Fibroblast of the conjunctiva (primary cell): Measurements from ENCODE around the gene C11orf68.

ENCODE experiments used
- DNase-seq: peaks from one replicate; pipeline ENCODE4 v3.0.0-alpha.2; 2010; ENCODE audit warnings: low read depth

C11orf68 gene

GRCh38 chr11:65944191-65944590, 25.3 kb upstream of the C11orf68 start:
- no peak for DNase-seq

GRCh38 chr11:65942531-65942930, 23.7 kb upstream of the C11orf68 start:
- no peak for DNase-seq

- no peak for DNase-seq
Measured at GRCh38 chr11:65941720-65942310, 23.0 kb upstream of the C11orf68 start.

GRCh38 chr11:65937766-65938165, 18.9 kb upstream of the C11orf68 start:
- DNase-seq = no peak

- no peak for DNase-seq
Measured at GRCh38 chr11:65934014-65934413, 15.2 kb upstream of the C11orf68 start.

- no peak for DNase-seq
Measured at GRCh38 chr11:65932558-65932919, 13.7 kb upstream of the C11orf68 start.

GRCh38 chr11:65931773-65932557, 13.1 kb upstream of the C11orf68 start:
- DNase-seq = no peak

GRCh38 chr11:65928667-65929066, 9.8 kb upstream of the C11orf68 start:
- DNase-seq = no peak

GRCh38 chr11:65927904-65928397, 9.1 kb upstream of the C11orf68 start:
- no peak for DNase-seq

- DNase-seq = no peak
Measured at GRCh38 chr11:65925397-65925796, 6.5 kb upstream of the C11orf68 start.

GRCh38 chr11:65922565-65922964, 3.7 kb upstream of the C11orf68 start:
- DNase-seq = no peak

- DNase-seq = no peak
Measured at GRCh38 chr11:65921876-65922275, 3.0 kb upstream of the C11orf68 start.

- DNase-seq = no peak
Measured at GRCh38 chr11:65921033-65921555, 2.2 kb upstream of the C11orf68 start.

GRCh38 chr11:65920372-65920802, 1.5 kb upstream of the C11orf68 start:
- no peak for DNase-seq

GRCh38 chr11:65919573-65920371, 910 bp upstream of the C11orf68 start:
- DNase-seq = no peak

GRCh38 chr11:65919141-65919572, 295 bp upstream of the C11orf68 start, which contains the start of gene DRAP1:
TSS of gene DRAP1 (plus strand) at chr11:65919426. CDS start at chr11:65919502, 76 bp downstream.
- DNase-seq = peak; percentile 97

GRCh38 chr11:65917434-65918210, 1.2 kb downstream of the C11orf68 start:
- DNase-seq = no peak

GRCh38 chr11:65917077-65917433, 1.8 kb downstream of the C11orf68 start:
- no peak for DNase-seq

- no peak for DNase-seq
Measured at GRCh38 chr11:65916391-65916790, 2.5 kb downstream of the C11orf68 start.

GRCh38 chr11:65915821-65916251, 3.0 kb downstream of the C11orf68 start:
- DNase-seq = peak; percentile 94

GRCh38 chr11:65915101-65915820, 3.6 kb downstream of the C11orf68 start:
- DNase-seq = no peak
